H1 (cell line): ENCODE results near the gene C3orf22. TPM values are rescaled to one million over a fixed set of nuclear protein-coding genes. Genes with fewer than 3 reads are reported as not detected.

Experiments used
- CTCF ChIA-PET: fragments of 300-600 bp; sonication (Branson Sonifier 250); formaldehyde crosslinking; loops from one replicate; lab custom pipeline; 2021; ENCODE audit not compliant: partially characterized antibody; lab: Charles Lee
- POLR2A ChIA-PET: fragments of 300-600 bp; sonication (Branson Sonifier 250); formaldehyde crosslinking; loops from one replicate; lab custom pipeline; 2021; ENCODE audit warnings: inconsistent platforms; ENCODE audit not compliant: partially characterized antibody; lab: Charles Lee
- DNase-seq, 2 experiments: peaks; one replicate each; pipeline versions ENCODE4 v3.0.0 to v3.0.0-alpha.2; 2010 to 2022; ENCODE audit warnings: low spot score in 2 of 2, low read depth in 1 of 2, mixed read lengths in 1 of 2
- FAIRE-seq: peaks from 2 replicates; lab custom pipeline; 2011; peaks lifted over from hg19 to GRCh38; lab: Jason Lieb, UNC
- H2AFZ ChIP-seq: 2 replicates; pipeline ENCODE4 v1.8.1; 2012; ENCODE audit warnings: low read length, inconsistent platforms
- H2AK5ac ChIP-seq: 2 replicates; pipeline ENCODE4 v1.6.1; 2013; ENCODE audit warnings: low read depth, low read length
- H2BK120ac ChIP-seq: replicated peaks from 2 replicates; pipeline ENCODE3; 2013; ENCODE audit warnings: low read depth, low read length, inconsistent platforms
- H2BK12ac ChIP-seq: 2 replicates; pipeline ENCODE4 v1.6.1; 2013; ENCODE audit warnings: low read depth, low read length
- H2BK15ac ChIP-seq: 2 replicates; pipeline ENCODE4 v1.6.1; 2013; ENCODE audit warnings: low read length
- H2BK20ac ChIP-seq: 2 replicates; pipeline ENCODE4 v1.6.1; 2013; ENCODE audit warnings: low read length
- H2BK5ac ChIP-seq: 2 replicates; pipeline ENCODE4 v1.6.1; 2013; ENCODE audit warnings: low read depth, low read length
- H3K14ac ChIP-seq: 2 replicates; pipeline ENCODE4 v1.6.1; 2013; ENCODE audit warnings: inconsistent platforms; ENCODE audit not compliant: insufficient read length
- H3K18ac ChIP-seq: 2 replicates; pipeline ENCODE4 v1.6.1; 2013; ENCODE audit warnings: low read length; ENCODE audit errors: extremely low read depth
- H3K23ac ChIP-seq: 2 replicates; pipeline ENCODE4 v1.6.1; 2013; ENCODE audit warnings: inconsistent platforms; ENCODE audit not compliant: insufficient read length
- H3K23me2 ChIP-seq: 2 replicates; pipeline ENCODE4 v1.6.1; 2013; ENCODE audit warnings: low read depth, low read length
- H3K27ac ChIP-seq: 2 replicates; pipeline ENCODE4 v1.6.1; 2011; ENCODE audit warnings: low read depth, low read length, inconsistent platforms
- H3K27me3 ChIP-seq, 4 experiments: replicated peaks in 1 of 4; 1 replicate in 1 of 4; 2 replicates in 3 of 4; pipeline versions ENCODE4 v1.6.1 to v1.8.1; 2011 to 2013; ENCODE audit warnings: low read length in 3 of 4, mild to moderate bottlenecking in 3 of 4, inconsistent platforms in 2 of 4, mixed read lengths in 2 of 4, moderate library complexity in 1 of 4; ENCODE audit not compliant: control insufficient read depth in 3 of 4, insufficient read depth in 3 of 4; ENCODE audit errors: extremely low read depth in 1 of 4
- H3K36me3 ChIP-seq, 4 experiments: 2 replicates each; pipeline versions ENCODE4 v1.6.1 to v1.8.1; 2011 to 2013; ENCODE audit warnings: mild to moderate bottlenecking in 4 of 4, low read length in 3 of 4, moderate library complexity in 2 of 4, control low read depth in 1 of 4, inconsistent platforms in 1 of 4; ENCODE audit not compliant: insufficient read depth in 4 of 4, control insufficient read depth in 2 of 4
- H3K4ac ChIP-seq: replicated peaks from 2 replicates; pipeline ENCODE3; 2013; ENCODE audit warnings: low read length, low read depth, mixed read lengths, inconsistent platforms; ENCODE audit not compliant: insufficient read length
- H3K4me1 ChIP-seq, 4 experiments: replicated peaks in 1 of 4; 1 replicate in 1 of 4; 2 replicates in 3 of 4; pipeline versions ENCODE4 v1.6.1 to v1.8.1; 2011 to 2013; ENCODE audit warnings: low read length in 3 of 4, inconsistent platforms in 2 of 4, mixed read lengths in 1 of 4; ENCODE audit not compliant: insufficient read depth in 4 of 4, control insufficient read depth in 3 of 4
- H3K4me2 ChIP-seq, 2 experiments: 2 replicates each; pipeline versions ENCODE4 v1.6.1 to v1.8.1; 2011 to 2013; ENCODE audit warnings: low read depth in 2 of 2, low read length in 2 of 2, control low read depth in 1 of 2, inconsistent platforms in 1 of 2, mild to moderate bottlenecking in 1 of 2; ENCODE audit not compliant: insufficient read depth in 1 of 2
- H3K4me3 ChIP-seq, 4 experiments: fragments of 200-600, 300-600 bp in 1 of 4; sonication (generic), shearing (Covaris generic), sonication (Bioruptor Twin) in 1 of 4; 2 replicates each; pipeline versions ENCODE4 v1.5.1 to v1.8.1; 2011 to 2016; ENCODE audit warnings: low read length in 4 of 4, low read depth in 3 of 4, control low read depth in 2 of 4, inconsistent platforms in 2 of 4, mild to moderate bottlenecking in 2 of 4, mixed read lengths in 1 of 4, moderate library complexity in 1 of 4; ENCODE audit not compliant: insufficient read depth in 2 of 4; ENCODE audit errors: extremely low read depth in 1 of 4
- H3K56ac ChIP-seq: replicated peaks from 2 replicates; pipeline ENCODE3; 2013; ENCODE audit warnings: low read depth, mild to moderate bottlenecking, mixed read lengths, low read length, inconsistent platforms; ENCODE audit not compliant: insufficient read length
- H3K79me1 ChIP-seq: 2 replicates; pipeline ENCODE4 v1.6.1; 2013; ENCODE audit warnings: low read depth, low read length, control low read depth
- H3K79me2 ChIP-seq, 2 experiments: 2 replicates each; pipeline versions ENCODE4 v1.6.1 to v1.8.1; 2012 to 2013; ENCODE audit warnings: low read length in 2 of 2, mild to moderate bottlenecking in 2 of 2, inconsistent platforms in 1 of 2; ENCODE audit not compliant: insufficient read depth in 2 of 2, control insufficient read depth in 1 of 2
- H3K9ac ChIP-seq, 4 experiments: replicated peaks in 1 of 4; 1 replicate in 1 of 4; 2 replicates in 3 of 4; pipeline versions ENCODE4 v1.6.1 to v1.8.1; 2011 to 2013; ENCODE audit warnings: low read depth in 3 of 4, low read length in 3 of 4, control low read depth in 2 of 4, mild to moderate bottlenecking in 2 of 4, moderate library complexity in 2 of 4, inconsistent platforms in 1 of 4; ENCODE audit errors: extremely low read depth in 1 of 4
- H3K9me3 ChIP-seq, 2 experiments: 2 replicates each; pipeline versions ENCODE4 v1.6.1 to v1.8.1; 2012 to 2013; ENCODE audit warnings: mild to moderate bottlenecking in 2 of 2, moderate library complexity in 2 of 2, control low read depth in 1 of 2, inconsistent platforms in 1 of 2, low read depth in 1 of 2, low read length in 1 of 2, mixed read lengths in 1 of 2; ENCODE audit not compliant: insufficient read depth in 2 of 2
- H4K20me1 ChIP-seq, 2 experiments: replicated peaks in 1 of 2; 2 replicates each; pipeline versions ENCODE3 to v1.8.1; 2011 to 2013; ENCODE audit warnings: inconsistent platforms in 2 of 2, low read length in 2 of 2, mild to moderate bottlenecking in 1 of 2; ENCODE audit not compliant: insufficient read depth in 2 of 2, control insufficient read depth in 1 of 2
- H4K5ac ChIP-seq: 2 replicates; pipeline ENCODE4 v1.6.1; 2013; ENCODE audit warnings: low read length, low read depth, mixed read lengths, inconsistent platforms; ENCODE audit not compliant: insufficient read length
- H4K8ac ChIP-seq: 2 replicates; pipeline ENCODE4 v1.8.0; 2013; ENCODE audit warnings: mild to moderate bottlenecking, moderate library complexity, low read length, inconsistent platforms; ENCODE audit not compliant: insufficient read depth; ENCODE audit errors: extremely low read depth
- H4K91ac ChIP-seq: replicated peaks from 2 replicates; pipeline ENCODE3; 2013; ENCODE audit warnings: low read length, mixed read lengths, inconsistent platforms; ENCODE audit not compliant: insufficient read length
- ASH2L ChIP-seq: fragments of 200-600, 300-600 bp; sonication (generic); IDR thresholded peaks from one replicate; pipeline ENCODE4 v1.7.1; 2017; ENCODE audit warnings: low read length
- BACH1 ChIP-seq: IDR thresholded peaks from 2 replicates; pipeline ENCODE4 v1.6.1; 2012; ENCODE audit warnings: low read length, improper control_type of control experiment
- FOSL1 ChIP-seq: IDR thresholded peaks from 2 replicates; pipeline ENCODE4 v1.6.1; 2011; ENCODE audit warnings: mild to moderate bottlenecking, low read depth, low read length, moderate library complexity; ENCODE audit not compliant: insufficient read depth
- JUND ChIP-seq: IDR thresholded peaks from 2 replicates; pipeline ENCODE4 v1.6.1; 2011; ENCODE audit warnings: mild to moderate bottlenecking, improper control_type of control experiment, low read length
- POLR2A ChIP-seq, 2 experiments: IDR thresholded peaks; 1 replicate in 1 of 2; 2 replicates in 1 of 2; pipeline ENCODE4 v1.6.1; 2011; ENCODE audit warnings: low read depth in 2 of 2, low read length in 2 of 2, mild to moderate bottlenecking in 2 of 2; ENCODE audit errors: control extremely low read depth in 1 of 2
- RBBP5 ChIP-seq: IDR thresholded peaks from 2 replicates; pipeline ENCODE4 v1.7.1; 2012; ENCODE audit warnings: low read depth, mild to moderate bottlenecking, inconsistent platforms, low read length, moderate library complexity, borderline replicate concordance
- RNF2 ChIP-seq: fragments of 200-900, 300-1000 bp; sonication (generic); IDR thresholded peaks from 2 replicates; pipeline ENCODE4 v1.7.1; 2016; ENCODE audit warnings: borderline replicate concordance, low read depth, mild to moderate bottlenecking, antibody characterized with exemption, low read length; ENCODE audit not compliant: poor library complexity, severe bottlenecking; ENCODE audit errors: missing control alignments
- RXRA ChIP-seq: IDR thresholded peaks from 2 replicates; pipeline ENCODE4 v1.6.1; 2011; ENCODE audit warnings: low read depth, mild to moderate bottlenecking, low read length, moderate library complexity; ENCODE audit not compliant: insufficient read depth
- SP1 ChIP-seq: IDR thresholded peaks from 2 replicates; pipeline ENCODE4 v1.6.1; 2011; ENCODE audit warnings: low read depth, low read length
- SRF ChIP-seq: IDR thresholded peaks from 2 replicates; pipeline ENCODE4 v1.6.1; 2011; ENCODE audit warnings: mild to moderate bottlenecking, low read depth, low read length, moderate library complexity
- TAF7 ChIP-seq: optimal IDR thresholded peaks from 2 replicates; pipeline ENCODE3; 2011; ENCODE audit warnings: low read depth, mild to moderate bottlenecking, inconsistent platforms, low read length, moderate library complexity, borderline replicate concordance
- ZNF274 ChIP-seq: IDR thresholded peaks from 2 replicates; pipeline ENCODE4 v1.7.0; 2012; ENCODE audit warnings: low read length, borderline replicate concordance; ENCODE audit errors: extremely low read depth
- WGBS, 2 experiments: shearing (Covaris generic) in 1 of 2; methylation state at CpG; one replicate each; pipeline versions ENCODE4 v1.1.6 to v1.1.7; 2013 to 2015; ENCODE audit warnings: low lambda C conversion rate in 2 of 2, mixed read lengths in 2 of 2, inconsistent platforms in 1 of 2, low coverage in 1 of 2, missing lambda C conversion rate in 1 of 2; ENCODE audit not compliant: insufficient replicate concordance in 2 of 2, insufficient coverage in 1 of 2, insufficient read length in 1 of 2; ENCODE audit errors: extremely low coverage in 1 of 2, missing lambda C conversion rate in 1 of 2; 5-methylcytosine and 5-hydroxymethylcytosine counted together
- polyA plus RNA-seq, 7 experiments: library from polyadenylated mRNA; depleted of rRNA in 3 of 7; stranded (reverse) in 5 of 7; unstranded in 2 of 7; fragments of >200 nt in 5 of 7; fragments of 200-250 nt in 2 of 7; gene quantifications; 1 replicate in 5 of 7; 2 replicates in 1 of 7; 4 replicates in 1 of 7; pipeline versions ENCODE4 v1.2.1 to v1.2.3, GENCODE V29; 2011 to 2013; ENCODE audit warnings: missing spikeins in 2 of 7, mixed read lengths in 2 of 7
- total RNA-seq: library from RNA; stranded (reverse); fragmentation: NEBNext Ultra II Directional; extraction: Animal tissue kit (Norgen Biotek cat#: 25700); gene quantifications from 2 replicates; pipeline ENCODE4 v1.2.1, GENCODE V29; 2021
- TF ChIP-seq, protein P1 (sequence below): IDR thresholded peaks from 2 replicates; pipeline ENCODE4 v1.6.1; 2012; ENCODE audit warnings: inconsistent platforms

The C3orf22 gene
- total and polyA plus RNA-seq, 2 of the 8 experiments (the other 6 are each of a cell fraction or from before 2014, with no cell fraction given), result not detected

DNA sequence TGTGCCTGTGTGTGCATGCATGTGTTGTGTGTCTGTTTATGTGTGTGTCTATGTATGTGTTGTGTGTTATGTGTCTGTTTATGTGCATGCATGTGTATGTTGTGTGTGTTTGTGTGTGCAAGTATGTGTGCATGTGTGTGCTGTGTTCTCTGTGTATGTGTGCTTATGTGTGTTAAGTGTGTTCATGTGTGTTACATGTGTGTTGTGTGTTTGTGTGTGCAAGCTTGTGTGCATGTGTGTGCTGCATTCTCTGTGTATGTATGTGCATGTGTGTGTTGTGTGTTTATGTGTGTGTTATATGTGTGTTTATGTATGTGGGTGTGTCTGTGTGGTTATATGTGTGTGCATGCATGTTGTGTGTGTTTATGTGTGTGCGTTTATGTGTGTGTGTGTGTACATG is 56.1 kb downstream of the C3orf22 start:
- Histone ChIP-seq H3K23ac (no peak overlapping the region), H3K4me3 (no peak overlapping the region), H3K79me2 (peaks cover 0 to 3% of the 10 kb centered on the region in 2 experiments; a peak in 1 of 4 replicates), H2AK5ac (peak overlapping the region; percentile 56), H3K79me1 (no peaks in the 10 kb centered on the region; the same call in 1 of the 2 replicates), H3K4me2 (no peak overlapping the region), H4K5ac (no peak overlapping the region), H3K27ac (no peak overlapping the region), H3K56ac (no peak overlapping the region), H2AFZ (no peak overlapping the region), H2BK15ac (0 out of 2 replicates have a peak overlapping the region, but pooled peaks have one; percentile 61), H2BK20ac (no peak overlapping the region), H3K4ac (peak overlapping the region; percentile 93), H3K14ac (no peak overlapping the region), H2BK12ac (peak overlapping the region; percentile 29; the same call in 1 of the 2 replicates), H2BK5ac (no peak overlapping the region), H3K9me3 (no peaks in the 10 kb centered on the region), H4K8ac (no peak overlapping the region), H3K9ac (no peak overlapping the region; a peak in 1 of 7 replicates), H3K18ac (no peak overlapping the region), H3K36me3 (no peaks in the 10 kb centered on the region; a peak in 1 of 8 replicates), H2BK120ac (no peak overlapping the region), H3K4me1 (peaks cover 0 to 22% (median 16%) of the 10 kb centered on the region in 4 experiments; a peak in 6 of 7 replicates), H4K20me1 (peaks cover 0 to 6% of the 10 kb centered on the region in 2 experiments), H3K23me2 (peaks cover 2% of the 10 kb centered on the region; the same call in 1 of the 2 replicates), H3K27me3 (no peaks in the 10 kb centered on the region; a peak in 1 of 7 replicates), H4K91ac (peak overlapping the region; percentile 8)
- ChIA-PET CTCF (interaction anchor here (1.0 kb wide), 1 partner anchor 9 kb away, joined by 3 read pairs; no protein-coding TSS in a partner anchor), POLR2A (no interaction called here)
- FAIRE-seq, result peak; percentile 39
- DNase-seq, result no peak
- WGBS, 2 experiments, result 90% methylated on average over 1 of the region's 1 CpG; no CpG with 5 or more reads in 1 of the 2 experiments
- TF ChIP-seq RXRA (no peak), TAF7 (no peak), RBBP5 (no peak), FOSL1 (no peak), SP1 (no peak), POLR2A (IDR thresholded peaks at IDR 0.05; ENCODE audit: control extremely low read depth in 1 of 2, low read depth in 2 of 2, low read length in 2 of 2) (no peak), SRF (no peak), RNF2 (no peak), ASH2L (no peak), ZNF274 (no peak), JUND (no peak), BACH1 (no peak)
- TF ChIP-seq, protein P1, sequence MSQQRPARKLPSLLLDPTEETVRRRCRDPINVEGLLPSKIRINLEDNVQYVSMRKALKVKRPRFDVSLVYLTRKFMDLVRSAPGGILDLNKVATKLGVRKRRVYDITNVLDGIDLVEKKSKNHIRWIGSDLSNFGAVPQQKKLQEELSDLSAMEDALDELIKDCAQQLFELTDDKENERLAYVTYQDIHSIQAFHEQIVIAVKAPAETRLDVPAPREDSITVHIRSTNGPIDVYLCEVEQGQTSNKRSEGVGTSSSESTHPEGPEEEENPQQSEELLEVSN, result no peak
